GM12878 (cell line): ENCODE measurements around the gene PREX1. TPM values are rescaled to one million over a fixed set of nuclear protein-coding genes. Genes with fewer than 3 reads are reported as not detected.
A peak's percentile ranks its signal among the peaks of the same experiment; 100 is the strongest.

Source experiments
- ATAC-seq: fragments of 200-7000 bp; cut with Tn5 transposase; 3 replicates; pipeline ENCODE4 v1.9.1; 2020; ENCODE audit warnings: mild to moderate bottlenecking, moderate library complexity
- BruUV-seq: library from RNA; stranded (reverse); fragments of 400-500 nt; replicated peaks from 2 replicates; lab custom pipeline; 2021; lab: Mats Ljungman, UMichigan
- CTCF ChIA-PET: fragments of 300-600 bp; sonication (Branson Sonifier 250); formaldehyde crosslinking; extraction: SDS; loops from one replicate; lab custom pipeline; 2021; ENCODE audit warnings: inconsistent platforms; lab: Yijun Ruan, JAX
- POLR2A ChIA-PET: fragments of 350-600 bp; formaldehyde crosslinking; extraction: SDS; loops from one replicate; lab custom pipeline; 2021; ENCODE audit warnings: inconsistent platforms; lab: Charles Lee
- RAD21 ChIA-PET: fragments of 300-600 bp; sonication (Branson Sonifier 250); formaldehyde crosslinking; loops from one replicate; lab custom pipeline; 2023; ENCODE audit warnings: antibody characterized with exemption; ENCODE audit not compliant: unreplicated experiment; lab: Charles Lee
- SMC1A ChIA-PET: fragments of 300-600 bp; sonication (Branson Sonifier 250); formaldehyde crosslinking; loops from one replicate; lab custom pipeline; 2023; ENCODE audit not compliant: unreplicated experiment, uncharacterized antibody; lab: Charles Lee
- DNase-seq: peaks from one replicate; pipeline ENCODE4 v3.0.0-alpha.2; 2011; ENCODE audit warnings: low read depth, low spot score
- FAIRE-seq: peaks from 3 replicates; lab custom pipeline; 2011; peaks lifted over from hg19 to GRCh38; lab: Jason Lieb, UNC
- H2AFZ ChIP-seq: 2 replicates; pipeline ENCODE4 v1.6.0; 2011; ENCODE audit warnings: low read depth, low read length, control low read depth; ENCODE audit not compliant: control insufficient read depth
- H3K27ac ChIP-seq: 2 replicates; pipeline ENCODE4 v1.5.1; 2011; ENCODE audit warnings: control low read depth; ENCODE audit not compliant: control insufficient read depth, insufficient read depth
- H3K27me3 ChIP-seq, 2 experiments: replicated peaks in 1 of 2; 2 replicates each; pipeline versions ENCODE4 v1.6.0 to v1.6.1; 2011; ENCODE audit warnings: low read length in 1 of 2; ENCODE audit not compliant: control insufficient read depth in 2 of 2, insufficient read depth in 2 of 2
- H3K36me3 ChIP-seq, 2 experiments: 2 replicates each; pipeline ENCODE4 v1.5.1; 2011; ENCODE audit warnings: low read length in 1 of 2; ENCODE audit not compliant: control insufficient read depth in 2 of 2, insufficient read depth in 2 of 2
- H3K4me1 ChIP-seq: 2 replicates; pipeline ENCODE4 v1.6.1; 2011; ENCODE audit warnings: mild to moderate bottlenecking, low read length, moderate library complexity, mixed read lengths; ENCODE audit not compliant: control insufficient read depth, insufficient read depth
- H3K4me2 ChIP-seq: 2 replicates; pipeline ENCODE4 v1.6.0; 2011; ENCODE audit warnings: control low read depth; ENCODE audit not compliant: control insufficient read depth, insufficient read depth
- H3K4me3 ChIP-seq: fragments of 200-600 bp; sonication (generic); 2 replicates; pipeline ENCODE4 v1.5.1; 2016
- H3K79me2 ChIP-seq: 2 replicates; pipeline ENCODE4 v1.6.0; 2011; ENCODE audit warnings: low read length; ENCODE audit not compliant: control insufficient read depth, insufficient read depth
- H3K9ac ChIP-seq: 2 replicates; pipeline ENCODE4 v1.8.0; 2011; ENCODE audit warnings: low read length, control low read depth, mixed read lengths; ENCODE audit not compliant: control insufficient read depth, insufficient read depth
- H3K9me3 ChIP-seq: replicated peaks from 3 replicates; pipeline ENCODE4 v1.5.1; 2011; ENCODE audit warnings: mild to moderate bottlenecking, low read length; ENCODE audit not compliant: control insufficient read depth, insufficient read depth
- H4K20me1 ChIP-seq: 2 replicates; pipeline ENCODE4 v1.6.0; 2011; ENCODE audit not compliant: control insufficient read depth, insufficient read depth
- FOS ChIP-seq: IDR thresholded peaks from 3 replicates; pipeline ENCODE4 v1.6.1; 2011; ENCODE audit warnings: borderline replicate concordance; ENCODE audit not compliant: insufficient read length; ENCODE audit errors: extremely low read depth
- PBX3 ChIP-seq: IDR thresholded peaks from 2 replicates; pipeline ENCODE4 v1.6.1; 2011; ENCODE audit warnings: mild to moderate bottlenecking, low read depth, low read length, moderate library complexity; ENCODE audit not compliant: insufficient replicate concordance
- WGBS: methylation state at CpG from one replicate; pipeline ENCODE4 v1.1.6; 2016; ENCODE audit warnings: low lambda C conversion rate; ENCODE audit not compliant: insufficient replicate concordance, insufficient coverage; ENCODE audit errors: missing lambda C conversion rate; 5-methylcytosine and 5-hydroxymethylcytosine counted together
- in situ Hi-C: fragments of 300-500 bp; cut with MboI; formaldehyde crosslinking; loops from 9 replicates; pipeline ENCODE4 v1.14.3; 2018; ENCODE audit warnings: mixed read lengths
- intact Hi-C: fragments of 100-400 bp; cut with micrococcal nuclease; formaldehyde crosslinking; loops from one replicate; pipeline ENCODE4 v1.14.2; 2022; ENCODE audit not compliant: unreplicated experiment
- polyA plus RNA-seq, 11 experiments: library from polyadenylated mRNA; depleted of rRNA in 4 of 11; unstranded in 6 of 11; stranded (reverse) in 5 of 11; fragments of >200 nt; fragmentation: Nextera tagmentation in 4 of 11; fragmentation: Illumina TruSeq in 1 of 11; extraction: Ambion mirVana in 4 of 11; extraction: Trizol in 1 of 11; gene quantifications; 1 replicate in 1 of 11; 2 replicates in 10 of 11; pipeline versions ENCODE4 v1.2.1 to v1.2.3, GENCODE V29; 2011 to 2016; ENCODE audit warnings: inconsistent platforms in 2 of 11, missing spikeins in 2 of 11, low read depth in 1 of 11
- total RNA-seq, 4 experiments: library from RNA; depleted of rRNA in 3 of 4; stranded (reverse); fragments of >200 nt in 3 of 4; fragmentation: Illumina TruSeq in 1 of 4; extraction: Trizol in 1 of 4; gene quantifications; 2 replicates each; pipeline versions ENCODE4 v1.2.1 to v1.2.3, GENCODE V29; 2013 to 2021
- TF ChIP-seq, protein P1 (sequence below): fragments of 450-650 bp; IDR thresholded peaks from 2 replicates; pipeline ENCODE4 v1.6.1; 2016; ENCODE audit warnings: mild to moderate bottlenecking

The PREX1 gene
- total and polyA plus RNA-seq, 10 of the 15 experiments (the other 5 are each of a cell fraction or from before 2014, with no cell fraction given), result 2.6 to 114 (median 38.9) TPM

GRCh38 chr20:48797850-48798747 lies 29.7 kb downstream of the PREX1 start:
- FAIRE-seq, result peak; percentile 31
- peaks cover 44% of the 10 kb centered on the region for H3K4me1 ChIP-seq
- no peaks in the 10 kb centered on the region for H3K27me3 ChIP-seq
- no peak for ATAC-seq
- SMC1A ChIA-PET, result interaction anchor here (0.8 to 3.4 kb wide), 9 partner anchors 10 to 80 kb away, joined by 3 to 23 read pairs (median 4); no protein-coding TSS in a partner anchor
- RAD21 ChIA-PET, result interaction anchor here (0.6 to 3.0 kb wide), 3 partner anchors 10 to 140 kb away, joined by 3 to 13 read pairs (median 3); no protein-coding TSS in a partner anchor
- H3K9ac ChIP-seq, result no peak overlapping the region
- H3K27ac ChIP-seq, result no peak overlapping the region; the same call in 1 of the 2 replicates
- H3K4me3 ChIP-seq, result no peak overlapping the region
- H3K36me3 ChIP-seq, result peaks cover 5 to 7% of the 10 kb centered on the region in 2 experiments; a peak in 3 of 4 replicates
- peak overlapping the region; percentile 38; the same call in 1 of the 2 replicates for H3K4me2 ChIP-seq
- H2AFZ ChIP-seq, result no peak overlapping the region
- in situ Hi-C loops (no loop called here), intact Hi-C loops (no loop called here)
- TF ChIP-seq, protein P1, sequence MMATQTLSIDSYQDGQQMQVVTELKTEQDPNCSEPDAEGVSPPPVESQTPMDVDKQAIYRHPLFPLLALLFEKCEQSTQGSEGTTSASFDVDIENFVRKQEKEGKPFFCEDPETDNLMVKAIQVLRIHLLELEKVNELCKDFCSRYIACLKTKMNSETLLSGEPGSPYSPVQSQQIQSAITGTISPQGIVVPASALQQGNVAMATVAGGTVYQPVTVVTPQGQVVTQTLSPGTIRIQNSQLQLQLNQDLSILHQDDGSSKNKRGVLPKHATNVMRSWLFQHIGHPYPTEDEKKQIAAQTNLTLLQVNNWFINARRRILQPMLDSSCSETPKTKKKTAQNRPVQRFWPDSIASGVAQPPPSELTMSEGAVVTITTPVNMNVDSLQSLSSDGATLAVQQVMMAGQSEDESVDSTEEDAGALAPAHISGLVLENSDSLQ, result peak; percentile 57
- TF ChIP-seq FOS (no peak), PBX3 (peak; percentile 52)
- H4K20me1 ChIP-seq, result peaks cover 3% of the 10 kb centered on the region
- no peaks in the 10 kb centered on the region; the same call in 2 of the 3 replicates for H3K9me3 ChIP-seq
- TSS peak; percentile 26 for BruUV-seq
- peaks cover 94% of the 10 kb centered on the region for H3K79me2 ChIP-seq
- CTCF ChIA-PET, result interaction anchor here (1.1 to 2.0 kb wide), 4 partner anchors 9 to 107 kb away, joined by 3 to 8 read pairs (median 4); no protein-coding TSS in a partner anchor
- WGBS, result 63% methylated on average over 11 of the region's 11 CpGs
- DNase-seq, result no peak
- POLR2A ChIA-PET, result interaction anchor here (0.9 to 1.1 kb wide), 3 partner anchors 10 to 59 kb away, joined by 3 to 5 read pairs (median 4); no protein-coding TSS in a partner anchor
